Right cardiac atrium (tissue), 5 donors: ENCODE data around the gene STUM. TPM values are rescaled to one million over a fixed set of nuclear protein-coding genes. Genes with fewer than 3 reads are reported as not detected.
A peak's percentile ranks its signal among the peaks of the same experiment; 100 is the strongest.

ENCODE experiments used
- ATAC-seq, 2 donors: fragments of 200-7000 bp; cut with Tn5 transposase; one replicate each; pipeline versions ENCODE4 v1.8.0 to v1.9.1; 2020; ENCODE audit warnings: moderate library complexity in 2 of 2, mild to moderate bottlenecking in 1 of 2
- DNase-seq, 3 donors: peaks; one replicate each; pipeline ENCODE4 v3.0.0-alpha.2; 2020
- H3K27ac ChIP-seq: one replicate; pipeline ENCODE4 v1.5.1; 2013; ENCODE audit warnings: mild to moderate bottlenecking, low read length, control low read depth, moderate library complexity
- H3K27me3 ChIP-seq: one replicate; pipeline ENCODE4 v1.6.1; 2013; ENCODE audit not compliant: control insufficient read depth, insufficient read depth
- H3K4me1 ChIP-seq: one replicate; pipeline ENCODE4 v1.6.1; 2013; ENCODE audit warnings: low read length; ENCODE audit not compliant: control insufficient read depth, insufficient read depth
- H3K4me3 ChIP-seq: one replicate; pipeline ENCODE4 v1.5.1; 2013; ENCODE audit warnings: low read length, control low read depth
- H3K9me3 ChIP-seq: one replicate; pipeline ENCODE4 v1.6.1; 2013; ENCODE audit warnings: low read length; ENCODE audit not compliant: control insufficient read depth
- WGBS: extraction: QIAGEN DNeasy Blood & Tissue Kit; methylation state at CpG from one replicate; pipeline ENCODE4 v1.1.7; 2013; 5-methylcytosine and 5-hydroxymethylcytosine counted together
- intact Hi-C, 4 donors: fragments of 100-400 bp; cut with DNase I; formaldehyde crosslinking; loops; one replicate each; pipeline versions ENCODE4 v1.11.0 to v1.14.0; 2022 to 2023
- polyA plus RNA-seq: library from polyadenylated mRNA; stranded (reverse); fragments of 200-250 nt; gene quantifications from one replicate; pipeline ENCODE4 v1.2.3, GENCODE V29; 2013
- total RNA-seq, 4 donors: library from RNA; stranded (reverse); fragmentation: NEBNext Ultra II Directional; extraction: Animal tissue kit (Norgen Biotek cat#: 25700); gene quantifications; one replicate each; pipeline ENCODE4 v1.2.1, GENCODE V29; 2021
- donor health status: healthy with polysubstance abuse.
- donor health status: DM: no; HTN: yes; CAD: no.
- donor health status: DM: no; HTN: no; CAD: no.
- donor health status: DM: no; HTN: yes; CAD: no; lungs with severe emphysema.
- donor health status: DM: yes; HTN: yes; CAD: no.

STUM gene
- total and polyA plus RNA-seq, 5 donors, result 0.47 to 1.2 (median 0.71) TPM

DNA sequence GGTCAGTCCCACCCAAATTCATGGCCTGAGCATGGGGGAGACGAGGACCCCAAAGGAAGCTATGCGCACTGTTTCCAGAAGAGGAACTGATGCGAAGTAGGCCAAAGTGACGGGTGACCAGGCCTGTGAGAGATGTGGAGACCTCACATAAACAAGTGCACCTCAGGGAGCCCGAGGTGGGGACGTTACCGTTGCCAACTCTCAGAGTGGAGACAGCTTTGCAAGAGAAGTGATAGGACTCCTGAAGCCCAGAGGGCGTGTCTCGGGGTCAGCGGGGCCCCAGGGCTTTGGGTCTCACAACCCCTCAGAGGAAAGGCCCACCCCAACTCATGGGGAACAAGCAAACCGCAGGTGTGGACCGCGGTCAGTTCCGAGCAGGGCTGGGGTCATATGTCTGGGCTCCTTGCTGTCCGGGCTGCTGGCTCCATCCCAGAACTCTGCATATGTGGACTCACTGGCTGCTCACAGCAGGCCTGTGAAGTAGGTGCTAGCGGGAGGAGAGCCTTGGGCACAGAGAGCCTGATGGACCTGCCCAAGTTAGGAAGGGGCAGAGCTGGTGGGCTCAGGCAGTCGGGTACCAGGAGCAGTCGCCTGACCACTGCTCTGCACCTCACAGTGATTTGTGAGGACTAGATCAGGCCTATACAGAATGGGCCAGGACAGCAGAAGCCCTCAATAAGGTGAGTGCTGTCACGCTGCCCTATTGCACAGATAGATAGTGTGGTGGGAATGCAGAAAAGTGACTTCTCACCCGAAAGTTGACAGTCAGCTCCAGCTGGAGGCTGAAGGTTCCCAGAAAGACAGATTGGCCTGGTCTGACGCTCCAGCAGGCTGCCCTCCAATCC lies 26.2 kb downstream of the STUM start:
- ATAC-seq (no peak), DNase-seq (no peak)
- 90% methylated on average over 21 of the region's 21 CpGs for WGBS
- H3K4me3 ChIP-seq, result no peak overlapping the region
- no peak overlapping the region for H3K27ac ChIP-seq
- intact Hi-C loops, result no loop called here
- H3K4me1 ChIP-seq, result peaks cover 4% of the 10 kb centered on the region
- no peaks in the 10 kb centered on the region for H3K9me3 ChIP-seq
- no peaks in the 10 kb centered on the region for H3K27me3 ChIP-seq

DNA sequence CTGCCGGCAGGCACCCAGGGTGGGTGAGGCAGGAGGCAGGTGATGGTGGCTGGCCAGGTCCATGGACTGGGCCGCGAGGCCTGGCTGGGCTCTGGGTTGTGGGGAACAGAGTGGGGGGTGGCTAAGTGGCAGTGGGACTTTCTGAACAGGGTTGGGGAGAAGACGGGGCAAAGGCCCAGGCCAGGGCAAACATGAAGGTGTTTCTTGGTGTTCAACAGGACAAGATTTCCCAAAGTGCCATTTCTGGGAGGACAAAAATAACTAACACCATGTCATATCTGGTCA lies 26.8 kb downstream of the STUM start:
- no peak for ATAC-seq
- 89% methylated on average over 4 of the region's 4 CpGs for WGBS
- Histone ChIP-seq H3K4me3 (no peak overlapping the region), H3K9me3 (no peaks in the 10 kb centered on the region), H3K4me1 (peaks cover 4% of the 10 kb centered on the region), H3K27ac (no peak overlapping the region), H3K27me3 (no peaks in the 10 kb centered on the region)
- no peak for DNase-seq
- intact Hi-C loops, result no loop called here

DNA sequence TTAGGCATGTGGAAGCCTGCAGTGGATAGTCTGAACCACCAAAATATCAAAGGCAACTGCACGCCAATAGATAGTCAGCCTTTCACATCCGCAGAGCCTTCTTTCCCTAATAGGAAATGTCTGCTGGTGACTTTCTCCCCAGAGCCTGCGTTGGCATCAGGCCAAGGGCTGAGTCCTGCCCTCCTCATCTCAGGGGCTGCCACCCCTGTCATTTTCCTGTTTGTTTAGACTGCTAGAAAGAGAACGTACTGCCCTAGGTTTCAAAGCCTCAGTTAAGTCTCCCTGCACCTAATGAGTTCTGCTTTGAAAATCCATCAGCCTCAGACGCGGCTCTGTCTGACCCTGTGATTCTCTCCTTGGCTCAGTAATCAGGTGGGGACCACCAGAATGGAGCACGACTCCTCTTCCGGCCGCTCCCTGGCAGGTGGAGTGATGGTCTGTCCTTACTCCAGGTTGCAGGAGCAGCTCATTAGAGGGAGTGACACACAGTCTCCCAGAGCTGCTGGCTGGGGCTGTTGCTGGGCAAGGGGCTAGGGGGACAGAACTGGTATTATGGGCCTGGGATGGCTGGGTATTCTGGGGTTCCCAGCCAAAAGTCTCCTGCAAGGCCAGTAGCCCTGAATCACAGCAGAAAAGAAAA lies 27.3 kb downstream of the STUM start:
- Histone ChIP-seq H3K9me3 (no peaks in the 10 kb centered on the region), H3K4me1 (peaks cover 4% of the 10 kb centered on the region), H3K27me3 (no peaks in the 10 kb centered on the region), H3K4me3 (no peak overlapping the region), H3K27ac (no peak overlapping the region)
- ATAC-seq (no peak), DNase-seq (no peak)
- WGBS, result 56% methylated on average over 9 of the region's 9 CpGs
- intact Hi-C loops, result no loop called here

DNA sequence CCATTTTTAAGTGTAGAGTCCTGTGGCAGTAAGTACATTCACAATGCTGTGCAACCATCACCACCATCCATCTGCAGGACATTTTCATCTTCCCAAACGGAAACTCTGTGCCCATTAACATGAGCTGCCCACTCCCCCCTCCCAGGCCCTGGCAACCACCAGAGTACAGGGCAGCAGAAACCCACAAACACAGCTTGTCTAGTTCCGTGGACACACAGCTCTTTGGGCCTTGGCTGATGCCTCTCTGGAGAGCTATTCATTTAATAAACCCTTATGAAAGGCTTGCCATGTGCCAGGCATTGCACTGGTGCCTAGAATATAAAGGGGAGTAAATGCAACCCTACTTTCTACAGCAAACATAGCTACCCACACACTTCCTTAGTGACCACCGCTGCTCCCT lies 28.0 kb downstream of the STUM start:
- Histone ChIP-seq H3K4me3 (no peak overlapping the region), H3K27me3 (no peaks in the 10 kb centered on the region), H3K9me3 (no peaks in the 10 kb centered on the region), H3K4me1 (peaks cover 4% of the 10 kb centered on the region), H3K27ac (no peak overlapping the region)
- DNase-seq (no peak), ATAC-seq (no peak)
- intact Hi-C loops, result no loop called here
- WGBS, result 70% methylated on average over 3 of the region's 3 CpGs

DNA sequence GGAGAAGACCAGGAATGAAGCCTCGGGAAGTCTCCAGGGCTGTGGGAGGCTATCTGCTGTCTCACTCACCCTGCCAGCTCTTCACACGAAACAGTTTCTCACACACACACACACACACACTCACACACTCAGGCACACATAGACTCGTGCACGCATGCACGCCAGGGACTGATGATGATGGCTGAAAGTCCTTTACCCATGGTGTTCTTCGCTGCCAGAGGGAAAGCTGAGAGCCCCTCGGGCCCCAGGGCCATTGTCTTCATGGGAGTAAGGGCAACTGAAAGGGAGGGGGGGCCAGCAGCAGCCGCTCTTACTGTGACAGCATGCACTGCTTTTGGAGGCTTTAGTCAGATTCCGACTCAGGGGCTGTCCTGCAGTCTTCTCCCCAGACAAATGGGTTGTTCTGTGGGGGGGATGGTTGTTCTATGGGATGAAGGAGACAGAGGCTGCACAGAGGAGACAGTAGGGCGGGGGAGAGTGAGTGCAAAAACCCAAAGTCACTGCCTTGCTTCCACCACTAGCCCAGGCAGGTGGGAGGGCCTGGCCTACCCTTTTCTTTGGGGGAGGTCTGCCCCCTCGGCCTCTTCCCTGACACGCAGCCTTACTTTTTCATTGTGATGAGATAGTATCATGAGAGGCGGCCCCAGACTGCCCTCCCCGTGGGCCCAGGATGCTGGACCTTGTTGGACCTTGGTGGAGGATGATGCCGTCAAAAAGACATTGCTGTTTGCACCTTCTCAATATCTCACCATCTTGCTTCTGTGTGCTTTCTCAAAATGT lies 29.0 kb downstream of the STUM start:
- H3K4me3 ChIP-seq, result no peak overlapping the region
- no peaks in the 10 kb centered on the region for H3K27me3 ChIP-seq
- H3K9me3 ChIP-seq, result no peaks in the 10 kb centered on the region
- ATAC-seq (peak in 1 of 2 donors; percentile 9), DNase-seq (no peak)
- intact Hi-C loops, result no loop called here
- no peak overlapping the region for H3K27ac ChIP-seq
- WGBS, result 68% methylated on average over 15 of the region's 15 CpGs
- peaks cover 4% of the 10 kb centered on the region for H3K4me1 ChIP-seq

DNA sequence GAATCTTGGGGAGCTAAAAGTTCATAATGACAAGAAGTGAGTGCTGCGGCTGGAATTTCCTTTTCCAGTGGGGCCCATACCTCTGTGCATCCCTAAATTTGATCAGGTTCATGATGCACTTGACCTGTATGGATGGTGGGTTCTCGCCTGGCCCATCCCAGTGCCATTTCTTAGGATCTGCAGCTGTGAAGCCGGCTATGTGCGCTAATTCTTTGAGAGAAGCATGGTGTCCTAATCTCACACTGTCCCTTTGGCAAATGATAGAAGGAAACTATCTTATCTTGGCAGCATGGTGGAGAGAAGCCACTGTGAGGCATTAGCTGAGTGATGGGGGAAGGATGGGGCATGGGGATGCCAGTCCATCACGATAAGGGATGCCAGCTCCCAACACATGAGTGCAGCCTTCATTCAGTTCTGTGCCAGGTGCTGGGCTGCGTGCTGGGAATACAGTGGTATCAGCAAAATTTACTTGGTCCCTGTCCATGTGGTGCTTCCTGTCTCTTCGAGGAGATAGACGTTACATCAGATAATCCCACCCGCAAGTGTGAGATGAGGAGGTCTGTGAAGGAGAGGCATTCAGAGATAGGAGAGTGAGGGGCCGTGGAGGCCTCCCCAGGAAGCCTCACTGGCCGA lies 30.5 kb downstream of the STUM start:
- DNase-seq (no peak), ATAC-seq (peak; percentile 56 to 80)
- H3K4me3 ChIP-seq, result no peak overlapping the region
- no peaks in the 10 kb centered on the region for H3K27me3 ChIP-seq
- 68% methylated on average over 11 of the region's 11 CpGs for WGBS
- no peak overlapping the region for H3K27ac ChIP-seq
- intact Hi-C loops, result no loop called here
- H3K9me3 ChIP-seq, result no peaks in the 10 kb centered on the region
- peaks cover 4% of the 10 kb centered on the region for H3K4me1 ChIP-seq

DNA sequence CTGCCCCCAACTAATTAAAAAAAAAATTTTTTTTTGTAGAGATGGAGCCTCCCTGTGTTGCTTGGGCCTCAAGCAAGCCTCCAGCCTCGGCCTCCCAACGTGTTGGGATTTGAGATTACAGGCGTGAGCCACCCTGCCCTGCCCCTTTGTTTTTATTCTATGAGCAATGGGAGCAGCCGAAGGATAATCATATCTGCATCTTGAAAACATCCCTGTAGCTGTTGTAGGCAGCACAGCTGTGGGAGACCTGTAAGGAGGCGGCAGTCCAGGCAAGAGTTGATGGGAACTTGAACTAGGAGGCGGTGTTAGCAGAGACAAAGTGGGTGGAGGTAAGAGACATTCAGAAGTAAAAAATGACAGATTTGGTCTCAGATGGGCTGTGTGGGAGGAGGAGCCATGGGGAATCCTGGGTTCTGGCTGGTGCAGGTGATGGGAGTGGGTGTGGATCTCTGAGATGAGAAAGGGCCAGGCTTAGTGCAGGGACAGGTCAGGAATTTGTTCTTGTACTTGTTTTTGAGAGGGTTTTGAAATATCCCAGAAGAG lies 31.3 kb downstream of the STUM start:
- ATAC-seq (no peak), DNase-seq (no peak)
- no peak overlapping the region for H3K27ac ChIP-seq
- H3K27me3 ChIP-seq, result no peaks in the 10 kb centered on the region
- intact Hi-C loops, result no loop called here
- no peaks in the 10 kb centered on the region for H3K9me3 ChIP-seq
- 91% methylated on average over 6 of the region's 6 CpGs for WGBS
- peaks cover 4% of the 10 kb centered on the region for H3K4me1 ChIP-seq
- H3K4me3 ChIP-seq, result no peak overlapping the region

DNA sequence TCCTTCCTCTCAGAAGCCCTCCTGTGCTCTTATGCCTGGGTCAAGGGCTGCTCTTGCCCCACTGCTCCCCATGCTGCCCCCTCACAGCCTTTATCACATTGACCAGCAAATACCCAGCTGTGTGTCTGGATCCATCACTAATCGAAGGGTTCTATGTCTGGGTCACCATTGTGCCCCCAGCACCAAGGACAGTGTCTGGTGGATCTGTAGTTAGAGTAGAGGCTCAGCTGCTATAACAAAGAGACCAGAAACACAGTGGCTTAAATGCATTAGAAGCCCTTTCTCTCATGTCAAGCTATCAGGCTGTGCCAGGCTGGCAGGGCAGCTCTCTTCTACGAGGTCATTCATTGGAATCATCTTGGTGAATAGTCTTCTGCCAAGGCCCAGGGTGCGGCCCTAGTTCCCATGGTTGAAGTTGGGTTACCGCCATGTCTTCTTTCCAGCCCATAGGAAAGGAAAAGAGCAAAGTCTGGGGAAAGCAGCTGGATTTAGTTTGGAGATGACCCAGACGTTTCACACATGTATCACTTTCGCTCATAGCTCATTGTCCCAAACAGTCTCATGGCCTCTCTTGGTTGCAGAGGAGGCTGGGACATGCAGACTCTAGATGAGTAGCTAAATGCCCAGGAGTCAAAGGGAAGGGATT lies 32.2 kb downstream of the STUM start:
- Histone ChIP-seq H3K27me3 (no peaks in the 10 kb centered on the region), H3K4me3 (no peak overlapping the region), H3K9me3 (no peaks in the 10 kb centered on the region), H3K27ac (no peak overlapping the region), H3K4me1 (peaks cover 3% of the 10 kb centered on the region)
- ATAC-seq (no peak), DNase-seq (no peak)
- WGBS, result 77% methylated on average over 6 of the region's 6 CpGs
- intact Hi-C loops, result no loop called here

DNA sequence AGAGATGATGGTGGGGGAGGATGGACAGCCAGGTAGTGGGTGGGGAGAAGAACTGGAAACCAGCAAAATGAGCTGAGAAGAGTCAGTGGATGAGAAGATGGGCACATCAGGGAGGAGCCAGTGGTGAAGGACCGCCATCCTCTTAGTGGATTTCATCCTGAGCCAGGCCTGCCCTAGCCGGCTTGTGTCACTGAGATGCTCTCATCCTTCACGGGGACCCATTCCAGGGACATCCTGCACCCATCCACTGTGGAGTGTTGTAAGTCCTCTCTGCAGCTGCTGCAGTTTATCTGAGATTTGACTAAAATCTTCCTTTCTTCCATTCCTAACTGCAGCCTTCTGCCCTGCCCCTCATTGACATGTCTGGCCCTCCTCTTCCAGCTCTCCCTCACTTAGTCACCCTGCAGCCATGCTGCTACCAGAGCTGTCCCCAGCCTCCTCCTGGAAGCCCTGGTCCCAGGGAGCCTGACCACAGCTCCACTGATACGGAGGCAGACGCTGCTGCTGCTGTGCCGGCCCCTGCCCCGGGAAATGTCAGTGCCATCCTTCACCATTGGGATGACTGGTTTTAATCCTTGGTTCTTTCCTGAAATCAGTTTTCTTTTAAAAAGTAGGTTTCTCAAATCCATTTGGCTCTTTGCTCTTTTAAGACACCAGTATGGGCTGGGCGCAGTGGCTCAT lies 33.2 kb downstream of the STUM start:
- H3K4me1 ChIP-seq, result no peaks in the 10 kb centered on the region
- DNase-seq, result peak in 1 of 3 donors; percentile 27
- intact Hi-C loops, result no loop called here
- H3K4me3 ChIP-seq, result no peak overlapping the region
- H3K27me3 ChIP-seq, result no peaks in the 10 kb centered on the region
- no peak overlapping the region for H3K27ac ChIP-seq
- 94% methylated on average over 8 of the region's 8 CpGs for WGBS
- no peak for ATAC-seq
- no peaks in the 10 kb centered on the region for H3K9me3 ChIP-seq

DNA sequence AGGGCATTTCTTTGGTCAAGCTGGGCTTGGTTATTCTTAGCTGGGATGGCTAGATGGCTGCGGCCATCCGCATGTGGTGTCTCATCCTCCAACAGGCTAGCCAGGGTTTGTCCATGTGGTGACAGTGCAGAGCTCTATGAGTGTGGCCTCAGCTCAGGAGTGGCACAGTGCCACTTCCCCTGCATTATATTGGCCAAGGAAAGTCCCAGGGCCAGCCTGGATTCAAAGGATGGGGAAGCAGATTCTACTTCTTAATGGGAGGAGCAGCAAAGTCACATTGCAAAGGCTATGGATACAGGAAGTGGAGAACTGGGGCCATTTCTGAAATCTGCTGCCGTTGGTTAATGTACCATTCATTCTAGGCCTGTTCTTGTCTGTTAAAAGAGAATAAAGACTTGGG lies 34.4 kb downstream of the STUM start:
- no peak for ATAC-seq
- Histone ChIP-seq H3K27me3 (no peaks in the 10 kb centered on the region), H3K4me3 (no peak overlapping the region), H3K27ac (no peak overlapping the region), H3K9me3 (no peaks in the 10 kb centered on the region), H3K4me1 (no peaks in the 10 kb centered on the region)
- peak in 1 of 3 donors; percentile 19 for DNase-seq
- intact Hi-C loops, result no loop called here
- 96% methylated on average over 3 of the region's 3 CpGs for WGBS
